GM21390 (cell line): Measurements from ENCODE around the gene NOL9.
"Not testable (repeated sequence)": the region's sequence is repeated elsewhere in the genome, so short reads cannot be mapped to it uniquely, and the experiment has no call there.

Experiments
- ATAC-seq: cut with Tn5 transposase; IDR thresholded peaks from one replicate; pipeline ENCODE4 v1.9.1; 2021; ENCODE audit not compliant: unreplicated experiment

NOL9 gene

DNA sequence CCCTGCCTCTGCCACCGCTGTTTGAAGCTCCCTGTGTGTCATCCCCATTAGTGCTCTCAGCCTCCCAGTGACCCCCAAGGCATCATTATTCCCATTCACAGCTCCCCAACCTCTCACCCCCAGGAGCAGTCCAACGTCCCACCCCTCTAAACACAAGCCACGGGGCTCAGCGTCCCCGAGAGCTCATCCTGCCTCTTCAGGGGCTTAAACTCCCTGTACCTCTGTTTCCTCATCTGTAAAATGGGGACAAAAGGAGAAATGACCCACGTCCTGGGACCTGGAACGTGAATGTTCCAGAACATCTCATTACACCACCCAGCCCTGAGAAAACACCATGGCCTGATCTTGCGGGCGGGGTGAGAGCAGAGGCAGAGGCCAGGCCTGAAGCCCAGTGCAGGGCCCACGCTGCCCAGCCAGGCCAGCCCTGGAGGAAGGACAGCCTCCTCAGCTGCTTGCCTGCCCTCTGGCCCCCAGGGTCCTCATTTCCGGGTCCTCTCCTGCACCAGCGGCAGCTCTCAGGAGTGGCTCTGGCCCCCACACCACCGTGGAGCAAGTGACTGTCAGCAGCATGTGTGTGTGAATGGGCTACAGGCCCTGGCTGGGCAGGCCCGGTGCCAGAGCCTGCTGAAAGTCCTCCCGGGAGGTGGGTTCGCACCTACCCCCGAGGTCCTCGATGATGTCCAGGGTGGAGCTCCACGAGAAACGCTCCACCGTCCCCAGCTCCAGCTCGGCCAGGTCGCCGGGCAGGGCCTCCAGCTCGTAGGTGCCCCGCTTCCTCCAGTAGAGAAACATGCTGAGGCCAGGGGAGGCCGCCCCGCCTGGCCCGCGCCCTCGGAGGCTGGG is 48.7 kb downstream of the NOL9 start:
- no peak for ATAC-seq

DNA sequence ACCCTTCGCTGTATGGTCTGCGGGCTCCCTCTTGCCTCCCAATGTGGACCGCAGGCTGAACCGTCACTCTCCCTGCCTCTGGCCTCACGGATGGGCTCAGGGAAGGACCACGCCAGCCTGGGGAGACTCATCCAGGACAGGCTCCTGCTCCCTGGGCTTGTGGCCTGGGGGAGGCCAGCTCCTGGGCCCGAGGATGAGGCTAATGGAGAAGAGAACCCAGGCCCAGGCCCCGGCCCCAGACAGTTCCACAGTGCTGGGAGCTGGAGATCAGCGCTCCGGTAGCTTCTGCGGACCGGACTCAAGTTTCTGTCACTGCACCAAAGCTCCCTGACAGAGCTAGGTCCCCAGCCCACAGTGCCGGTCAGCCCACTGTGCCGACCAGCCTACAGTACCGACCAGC is 49.4 kb downstream of the NOL9 start:
- ATAC-seq = no peak

DNA sequence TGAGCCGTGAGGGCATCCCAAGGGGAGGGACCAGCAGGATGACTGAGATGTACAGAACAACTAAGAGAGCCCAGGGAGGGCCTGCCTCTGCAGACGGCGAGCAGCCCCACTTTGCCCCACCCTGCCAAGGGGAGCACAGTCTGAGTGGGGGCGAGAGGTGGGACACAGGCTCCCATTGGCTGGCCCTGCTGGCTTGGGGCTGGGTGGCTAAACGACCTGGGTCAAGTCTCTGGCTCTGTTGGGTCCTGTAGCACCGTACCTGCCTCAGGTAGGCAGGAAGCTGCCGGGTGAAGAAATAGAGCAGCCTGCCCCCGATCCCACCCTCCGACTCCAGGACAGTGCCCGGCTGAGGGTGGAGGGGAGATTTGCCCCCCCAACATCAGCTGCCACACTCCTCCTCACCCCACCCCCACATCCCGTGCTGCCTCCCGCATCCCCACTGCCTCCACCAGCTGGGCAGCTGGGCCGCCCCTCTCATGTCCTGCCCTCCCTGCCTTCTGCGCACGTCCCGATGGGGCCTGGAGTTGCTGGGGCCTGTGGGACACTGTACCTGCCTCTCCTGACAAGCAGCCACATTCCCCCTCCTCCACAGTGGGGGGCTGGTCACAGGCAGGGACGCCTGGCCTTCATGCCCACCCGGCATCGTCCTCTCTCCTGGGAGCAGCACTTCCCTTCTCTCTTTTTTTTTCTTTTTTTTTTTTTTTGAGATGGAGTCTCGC is 50.3 kb downstream of the NOL9 start:
- no peak for ATAC-seq

DNA sequence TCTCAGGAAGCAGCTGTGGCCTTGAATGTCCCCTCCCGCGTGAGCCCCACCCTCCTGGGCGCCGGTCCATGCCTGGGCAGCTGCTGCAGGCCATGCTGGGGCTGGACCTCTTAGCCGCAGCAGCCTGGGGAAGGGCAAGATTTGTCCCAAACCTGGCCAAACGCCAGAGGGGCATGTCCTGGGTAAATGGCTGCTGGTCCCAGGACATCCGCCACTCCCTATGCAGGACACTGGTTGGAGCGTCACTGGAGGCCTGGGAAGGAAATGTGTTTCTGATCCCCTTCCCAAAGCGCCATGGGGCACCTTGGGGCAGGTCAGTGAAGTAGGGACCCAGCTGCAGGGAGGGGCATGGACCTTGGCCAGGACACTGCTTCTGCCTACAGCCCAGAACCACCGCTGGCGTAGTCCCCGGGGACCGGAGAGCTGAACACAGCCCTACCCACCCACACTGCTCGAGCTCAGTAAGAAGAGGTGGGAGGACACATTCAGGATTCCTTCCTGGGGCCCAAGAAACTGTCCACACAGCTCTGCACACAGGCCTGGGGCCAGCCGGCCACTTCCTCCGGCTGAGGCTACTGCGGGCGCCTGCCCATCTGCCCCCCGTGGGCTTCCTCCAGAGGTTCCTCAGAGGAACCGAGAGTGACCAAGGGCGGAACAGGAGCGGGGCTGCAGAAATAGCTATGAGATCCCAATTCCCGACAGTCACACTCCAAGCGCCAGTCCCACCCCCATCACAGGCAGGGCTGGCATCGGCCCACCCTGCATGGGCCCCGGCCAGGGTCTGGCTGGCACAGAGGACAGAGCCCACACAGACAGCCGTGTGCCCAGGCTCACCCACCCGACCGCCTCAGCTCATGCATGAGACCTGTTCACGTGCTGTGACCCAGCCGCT is 52.1 kb downstream of the NOL9 start:
- ATAC-seq = no peak

DNA sequence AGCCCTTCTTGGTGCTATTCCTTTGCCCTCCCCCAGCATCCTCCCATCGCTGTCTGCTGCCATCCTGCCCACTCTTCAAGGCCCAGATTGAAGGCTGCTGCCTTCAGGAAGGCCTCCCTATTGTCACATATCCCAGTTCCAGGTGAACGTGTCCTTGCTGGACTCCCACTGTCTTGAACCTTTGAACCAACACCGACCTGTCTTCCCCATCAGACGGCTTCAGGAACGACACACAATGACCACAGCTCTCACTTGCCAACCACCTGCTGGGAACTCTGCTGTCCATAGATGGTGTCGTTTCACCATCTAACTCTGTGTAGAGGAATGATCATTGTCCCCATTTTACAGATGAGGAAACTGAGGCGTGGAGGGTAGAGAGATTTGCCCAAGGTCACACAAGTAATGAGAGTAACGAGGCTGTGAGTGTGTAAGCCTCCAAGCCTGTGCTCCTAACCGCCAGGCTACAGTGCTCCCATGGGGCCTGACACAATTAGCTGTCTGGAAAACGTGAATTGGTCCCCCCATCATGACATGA is 53.0 kb downstream of the NOL9 start:
- ATAC-seq = no peak

DNA sequence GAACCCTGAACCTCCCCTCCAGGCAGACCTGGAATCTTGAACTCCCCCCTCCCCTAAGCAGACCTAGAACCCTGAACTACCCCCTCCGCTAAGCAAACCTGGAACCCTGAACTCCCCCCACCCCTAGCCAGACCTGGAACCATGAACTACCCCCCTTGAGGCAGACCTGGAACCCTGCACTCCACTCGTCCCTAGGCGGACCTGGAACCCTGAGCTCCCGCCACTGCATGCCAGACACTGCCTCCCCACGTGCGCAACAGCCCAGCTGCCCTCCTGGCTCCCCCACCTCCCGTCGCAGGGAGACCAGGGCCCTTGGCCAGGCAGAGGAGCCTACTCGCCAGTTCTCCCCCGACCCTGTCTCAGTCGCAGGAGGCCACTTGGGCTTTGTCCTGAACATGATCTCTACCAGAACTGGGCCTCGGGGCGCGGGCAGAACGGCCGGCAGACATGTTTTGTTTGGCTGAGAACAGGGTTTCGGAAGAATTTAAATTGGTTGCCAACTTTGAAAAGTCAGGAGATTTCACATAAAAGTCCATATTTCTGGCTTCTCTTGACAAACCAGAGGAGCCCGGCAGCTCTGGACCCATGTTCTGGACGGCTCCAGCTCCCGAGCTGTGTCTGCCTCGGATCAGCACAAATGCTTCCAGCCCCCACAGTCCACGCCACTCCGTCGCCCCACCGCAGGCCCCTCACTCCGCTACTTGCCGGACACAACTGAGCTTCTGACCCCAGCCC is 53.6 kb downstream of the NOL9 start:
- ATAC-seq = no peak

DNA sequence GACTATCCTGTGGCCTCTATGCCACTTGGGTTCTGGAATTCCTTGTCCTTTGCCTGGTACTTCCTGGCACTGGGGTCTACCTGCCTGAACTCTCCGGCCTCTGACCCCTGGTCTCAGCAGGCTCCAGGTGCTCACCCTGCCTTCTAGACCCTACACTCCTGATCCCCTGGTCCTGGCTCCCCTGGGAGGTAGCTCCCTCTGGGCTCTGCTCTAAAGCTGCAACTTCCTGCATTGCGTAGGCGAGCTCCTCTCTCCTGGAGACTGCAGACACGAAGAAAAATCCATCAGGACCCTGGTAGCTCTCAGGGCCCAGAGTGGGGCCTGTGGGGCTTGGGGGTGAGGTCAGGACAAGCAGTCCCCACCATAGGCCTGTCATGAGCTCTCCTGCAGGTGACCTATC is 55.0 kb downstream of the NOL9 start:
- no peak for ATAC-seq

DNA sequence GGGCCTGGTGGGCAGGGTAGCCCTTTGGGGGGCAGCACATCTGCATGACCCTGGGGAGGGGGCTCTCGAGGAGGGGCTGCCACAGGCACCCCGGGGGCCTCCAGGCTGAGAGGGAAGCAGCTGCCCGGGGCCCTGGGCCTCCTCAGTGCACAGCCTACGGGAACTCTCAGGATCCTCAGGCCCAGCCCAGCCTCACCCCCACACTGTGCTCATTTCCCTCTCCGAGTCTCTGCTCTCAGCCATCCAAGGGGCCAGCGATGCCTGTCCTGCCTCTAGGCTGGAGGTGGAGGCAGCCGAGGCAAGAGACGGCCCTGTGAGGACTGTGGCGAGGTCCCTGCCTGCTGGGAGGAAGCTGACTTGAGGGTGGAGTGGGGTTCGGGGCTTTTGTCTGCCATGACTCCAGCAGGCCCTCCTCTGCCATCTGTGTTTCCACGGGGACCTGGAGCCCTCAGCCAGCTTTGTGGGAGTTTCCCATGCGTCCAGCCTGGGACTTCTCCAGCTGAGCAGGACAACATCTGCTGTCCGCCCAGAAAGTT is 55.7 kb downstream of the NOL9 start:
- no peak for ATAC-seq

DNA sequence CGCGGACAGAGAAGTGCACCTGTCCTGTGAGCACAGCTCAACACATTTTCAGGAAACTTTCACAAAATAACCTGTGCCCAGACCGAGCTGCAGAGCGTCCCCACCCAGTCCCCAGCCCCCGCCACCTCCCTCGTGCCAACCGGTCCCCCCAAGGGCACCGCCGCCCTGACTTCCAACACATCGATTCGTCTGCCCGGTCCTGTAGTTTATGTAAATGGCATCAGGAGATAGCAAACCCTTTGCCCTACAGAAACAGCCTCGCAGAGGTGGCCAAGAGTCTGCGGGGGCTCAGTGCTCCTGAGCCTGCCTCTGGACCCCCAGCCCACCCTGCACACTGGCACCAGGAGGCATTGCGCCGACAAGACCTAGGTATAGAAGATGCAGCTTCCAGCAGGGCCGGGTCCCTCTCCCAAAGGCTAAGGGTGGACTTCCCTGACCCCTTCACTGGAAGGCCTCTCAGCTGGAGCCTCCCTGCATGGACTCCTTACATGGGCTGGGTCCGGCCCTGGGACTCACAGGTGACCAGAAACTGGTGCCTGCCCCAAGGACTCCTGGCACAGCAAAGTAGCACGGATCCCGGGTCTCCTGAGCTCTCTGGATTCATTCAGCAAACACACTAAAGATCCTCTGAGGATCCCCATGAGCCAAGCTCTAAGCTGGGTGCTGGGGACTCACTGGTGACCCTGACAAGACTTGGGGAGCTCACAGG is 56.3 kb downstream of the NOL9 start:
- ATAC-seq = no peak

DNA sequence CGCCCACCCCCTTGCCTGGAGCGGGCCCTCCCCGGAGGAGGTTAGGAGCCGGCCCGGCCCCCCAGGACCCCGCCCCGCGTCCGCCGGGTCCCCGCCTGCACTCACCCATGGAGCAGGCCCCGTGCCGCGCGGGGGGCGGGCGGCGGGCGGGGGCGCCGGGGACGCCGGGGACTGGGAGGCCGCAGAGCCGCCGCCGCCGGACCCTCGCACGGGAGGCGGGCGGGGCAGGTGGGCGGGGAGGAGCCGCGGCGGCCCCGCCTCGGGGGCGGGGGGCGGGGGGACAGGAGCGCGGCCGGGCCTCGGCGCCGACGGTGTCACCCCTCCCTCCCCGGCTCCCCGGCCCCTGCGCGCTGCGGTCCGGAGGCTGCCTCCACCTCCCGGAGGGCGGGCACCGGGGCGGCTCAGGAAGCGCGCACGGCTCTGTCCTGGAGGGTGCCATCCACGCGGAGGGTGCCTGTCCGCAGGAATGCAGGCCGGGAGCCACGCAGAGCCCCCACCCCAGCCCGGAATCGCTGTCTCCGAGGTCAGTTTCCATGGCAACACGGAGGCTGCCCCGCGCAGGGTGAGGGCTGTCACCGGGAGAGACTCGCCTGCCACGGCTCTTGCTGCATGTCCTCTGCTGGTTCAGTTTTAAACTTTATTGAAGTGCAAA is 57.0 kb downstream of the NOL9 start:
- ATAC-seq = no peak

DNA sequence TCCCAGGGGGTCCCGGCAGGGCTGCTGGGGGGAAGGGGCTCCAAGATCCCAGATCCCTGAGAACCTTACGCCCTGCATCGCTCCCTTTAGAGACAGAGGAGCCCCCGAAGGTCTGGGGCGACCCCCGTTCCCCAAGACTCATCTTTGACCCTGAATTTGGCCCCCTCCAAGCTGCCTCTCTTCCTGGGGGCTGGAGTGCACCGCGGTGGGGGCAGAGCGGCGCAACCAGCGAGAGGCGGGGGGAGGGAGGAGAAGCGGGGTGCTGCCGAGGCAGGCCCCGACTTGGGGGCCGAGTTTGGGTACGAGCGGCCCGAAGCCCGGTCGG is 57.5 kb downstream of the NOL9 start:
- ATAC-seq = no peak

DNA sequence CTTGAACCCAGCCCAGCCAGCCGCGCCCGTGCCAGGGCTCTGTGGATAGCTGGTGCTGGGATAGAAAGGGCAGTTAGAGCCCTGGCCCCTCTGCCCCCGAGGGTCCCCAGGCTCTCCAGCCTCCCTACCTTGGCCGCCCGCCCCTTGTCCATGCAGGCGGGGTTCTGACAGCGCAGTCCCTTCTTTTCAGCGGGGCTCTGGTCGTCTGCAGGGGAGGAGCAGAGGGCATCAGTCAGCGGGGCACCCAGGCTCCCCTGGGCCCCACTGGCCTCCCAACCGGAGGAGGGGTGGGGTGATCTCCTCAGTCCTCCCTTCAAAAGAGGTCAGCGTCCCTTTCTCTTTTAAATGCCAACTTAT is 58.0 kb downstream of the NOL9 start:
- ATAC-seq = no peak

DNA sequence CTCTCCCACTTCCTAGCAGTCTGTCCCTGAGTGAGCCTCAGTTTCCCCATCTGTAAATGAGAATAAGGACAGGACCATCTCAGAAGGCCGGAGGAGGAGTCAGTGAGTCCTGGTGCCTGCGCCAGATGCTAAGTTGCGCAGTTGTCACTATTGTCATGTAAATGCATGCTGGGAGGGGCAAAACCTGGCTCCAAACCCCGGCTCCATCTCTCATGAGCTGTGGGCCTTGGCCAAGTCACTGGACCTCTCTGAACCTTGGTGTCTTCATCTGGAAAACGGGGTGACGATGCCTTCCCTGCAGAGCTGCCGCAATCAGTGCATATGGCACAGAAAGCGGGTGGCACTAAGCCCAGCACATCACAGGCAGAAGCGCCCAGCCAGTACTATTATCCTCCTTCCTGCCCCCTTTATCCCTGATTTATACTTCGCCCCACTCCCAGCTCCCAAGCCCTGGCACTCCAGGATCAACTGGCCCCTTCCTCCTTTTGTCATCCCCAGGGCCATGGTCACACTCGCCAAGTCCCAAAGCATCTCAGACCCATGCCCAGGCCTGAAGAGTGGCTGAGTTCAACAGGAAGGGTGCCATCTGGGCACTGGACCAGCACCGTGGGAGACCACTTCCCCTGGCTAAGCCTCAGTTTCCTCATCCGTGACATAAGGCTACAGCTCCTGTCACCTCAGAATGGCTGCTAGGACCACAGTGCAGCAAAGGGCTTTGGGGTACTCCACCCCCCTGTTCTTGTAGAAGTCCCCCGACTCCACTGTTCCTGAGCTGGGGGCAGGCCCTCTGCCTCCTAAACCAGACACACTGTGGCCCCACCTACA is 58.6 kb downstream of the NOL9 start:
- ATAC-seq = no peak

DNA sequence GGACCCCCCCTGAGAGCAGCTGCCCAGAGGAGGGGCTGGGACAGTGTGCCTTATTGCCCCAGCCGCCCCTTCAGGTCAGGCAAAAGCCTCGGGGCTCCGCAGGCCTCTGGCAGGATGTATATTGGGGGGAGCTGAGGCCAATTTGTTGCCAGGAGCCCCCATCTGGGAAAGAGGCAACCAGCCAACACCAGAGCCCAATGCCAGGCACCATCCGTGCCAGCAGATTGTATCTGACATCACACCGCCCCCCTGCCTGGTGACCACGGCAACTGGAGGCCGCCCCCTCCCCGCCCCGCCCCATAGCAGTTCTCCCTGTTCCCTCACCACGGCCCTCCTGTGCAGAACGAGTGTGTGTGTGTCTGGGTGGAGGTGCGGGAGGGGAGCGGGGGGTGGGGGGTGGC is 59.3 kb downstream of the NOL9 start:
- no peak for ATAC-seq

DNA sequence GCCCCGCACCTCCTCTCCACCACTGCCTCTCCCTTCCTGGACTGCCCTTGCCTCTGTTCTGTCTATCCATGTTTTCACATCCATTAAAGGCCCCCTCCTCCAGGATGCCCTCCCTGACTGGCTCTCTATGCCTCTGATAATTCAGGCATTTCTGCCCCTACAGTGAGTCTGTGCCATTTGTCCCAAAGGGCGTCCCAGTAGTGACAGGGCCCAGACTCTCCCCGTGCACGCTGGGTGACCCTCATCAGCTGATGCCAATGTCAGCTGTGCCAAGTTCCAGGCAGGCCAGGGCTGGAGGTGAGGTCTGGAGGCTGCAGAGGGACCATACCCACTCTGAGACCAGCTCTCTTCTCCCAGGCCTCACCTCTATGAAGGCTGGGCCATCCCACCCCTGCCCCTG is 59.7 kb downstream of the NOL9 start:
- ATAC-seq = no peak

DNA sequence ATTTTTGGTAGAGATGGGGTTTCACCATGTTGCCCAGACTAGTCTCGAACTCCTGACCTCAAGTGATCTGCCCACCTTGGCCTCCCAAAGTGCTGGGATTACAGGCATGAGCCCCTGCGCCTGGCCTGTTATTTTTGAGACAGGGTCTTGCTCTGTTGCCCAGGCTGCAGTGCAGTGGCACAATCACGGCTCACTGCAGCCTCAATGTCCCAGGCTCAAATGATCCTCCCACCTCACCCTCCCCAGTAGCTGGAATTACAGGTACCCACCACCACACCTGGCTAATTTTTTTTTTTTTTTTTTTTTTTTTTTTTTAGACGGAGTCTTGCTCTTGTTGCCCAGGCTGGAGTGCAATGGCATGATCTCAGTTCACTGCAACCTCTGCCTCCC is 60.5 kb downstream of the NOL9 start:
- not testable (repeated sequence) for ATAC-seq

DNA sequence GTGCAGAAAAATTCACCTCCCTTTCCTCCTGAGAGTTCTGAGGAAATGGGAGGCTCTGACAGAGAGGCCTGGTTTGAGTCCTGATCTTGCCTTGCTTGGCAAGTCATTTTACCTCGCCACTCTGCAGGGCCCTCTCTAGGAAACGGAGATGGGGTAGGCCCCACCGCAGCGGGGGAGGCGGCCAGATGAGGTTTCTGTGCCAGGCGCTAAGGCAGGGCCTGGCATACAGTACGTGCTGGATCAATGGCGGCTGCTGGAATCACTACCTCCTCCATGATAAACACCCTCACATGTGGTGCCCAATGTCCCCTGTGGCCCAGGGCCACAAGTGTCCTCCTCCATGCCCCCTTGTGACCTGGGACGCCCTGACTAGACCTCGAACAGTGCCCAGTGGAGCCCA is 62.3 kb downstream of the NOL9 start:
- ATAC-seq = no peak

DNA sequence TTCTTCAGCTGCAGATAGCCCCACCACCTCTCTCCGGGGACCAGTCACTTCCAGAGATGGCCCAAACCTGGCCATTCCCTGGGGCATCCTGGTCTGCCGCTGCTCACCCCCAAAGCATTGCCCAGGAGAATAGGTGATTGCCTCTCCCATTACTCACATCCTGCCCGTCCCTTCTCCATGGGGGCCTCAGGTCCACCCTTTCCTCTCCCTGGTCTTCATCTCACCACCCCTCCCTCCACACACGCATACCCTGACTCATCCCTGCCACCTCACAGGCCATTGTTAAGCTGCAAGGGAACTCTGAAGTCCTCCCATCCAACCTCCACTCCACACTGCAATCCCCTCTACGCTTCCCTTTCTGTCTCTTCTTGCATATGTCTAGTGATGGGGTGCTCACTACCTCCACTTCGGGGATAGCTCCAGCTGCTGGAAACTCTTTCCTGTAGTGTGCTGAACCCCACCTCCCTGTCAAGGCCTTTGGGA is 62.8 kb downstream of the NOL9 start, which contains the start of gene PLEKHG5:
TSS of gene PLEKHG5 (minus strand) at position 188 of the 483 bp plus-strand sequence. CDS start 14,096 bp downstream, outside the sequence.
- ATAC-seq = no peak
